GM03348 (cell line): ENCODE measurements around the gene DCLRE1A.
A peak's percentile ranks its signal among the peaks of the same experiment; 100 is the strongest.
"Not testable (repeated sequence)": the region's sequence is repeated elsewhere in the genome, so short reads cannot be mapped to it uniquely, and the experiment has no call there.

Source experiments
- DNase-seq: peaks from one replicate; pipeline ENCODE4 v3.0.0; 2012; ENCODE audit warnings: low spot score

DCLRE1A gene

GRCh38 chr10:113857210-113857609 lies 3.3 kb upstream of the DCLRE1A start:
- no peak for DNase-seq

- no peak for DNase-seq
These were observed 2.7 kb upstream of the DCLRE1A start for GRCh38 chr10:113856563-113856962.

- DNase-seq = peak; percentile 82
These were observed 1.1 kb upstream of the DCLRE1A start for GRCh38 chr10:113854761-113855588.

- DNase-seq = no peak
These were observed 287 bp downstream of the DCLRE1A start for GRCh38 chr10:113853578-113854012.

- no peak for DNase-seq
These were observed 3.9 kb downstream of the DCLRE1A start for GRCh38 chr10:113849946-113850345.

GRCh38 chr10:113849140-113849803 lies 4.6 kb downstream of the DCLRE1A start:
- no peak for DNase-seq

GRCh38 chr10:113846036-113846435 lies 7.8 kb downstream of the DCLRE1A start:
- no peak for DNase-seq

GRCh38 chr10:113843972-113844485 lies 9.9 kb downstream of the DCLRE1A start:
- no peak for DNase-seq

- no peak for DNase-seq
These were observed 11.7 kb downstream of the DCLRE1A start for GRCh38 chr10:113842171-113842570.

- DNase-seq = not testable (repeated sequence)
These were observed 25.3 kb downstream of the DCLRE1A start for GRCh38 chr10:113828567-113828966.

GRCh38 chr10:113825791-113826190 lies 28.1 kb downstream of the DCLRE1A start:
- DNase-seq = no peak

- DNase-seq = no peak
These were observed 30.5 kb downstream of the DCLRE1A start for GRCh38 chr10:113823389-113823788.

- DNase-seq = no peak
These were observed 31.7 kb downstream of the DCLRE1A start for GRCh38 chr10:113822174-113822573.

- not testable (repeated sequence) for DNase-seq
These were observed 32.6 kb downstream of the DCLRE1A start for GRCh38 chr10:113821306-113821705.

GRCh38 chr10:113820507-113820906 lies 33.4 kb downstream of the DCLRE1A start:
- no peak for DNase-seq

- DNase-seq = no peak
These were observed 33.9 kb downstream of the DCLRE1A start for GRCh38 chr10:113819989-113820388.

GRCh38 chr10:113814700-113815099 lies 39.2 kb downstream of the DCLRE1A start:
- not testable (repeated sequence) for DNase-seq

- DNase-seq = no peak
These were observed 45.7 kb downstream of the DCLRE1A start for GRCh38 chr10:113808168-113808567.

GRCh38 chr10:113806503-113806902 lies 47.4 kb downstream of the DCLRE1A start:
- no peak for DNase-seq

- no peak for DNase-seq
These were observed 50.9 kb downstream of the DCLRE1A start for GRCh38 chr10:113802997-113803396.

GRCh38 chr10:113801569-113801968 lies 52.3 kb downstream of the DCLRE1A start:
- DNase-seq = no peak

- DNase-seq = no peak
These were observed 62.2 kb downstream of the DCLRE1A start for GRCh38 chr10:113791691-113792090.

- peak; percentile 86 for DNase-seq
These were observed 65.2 kb downstream of the DCLRE1A start for GRCh38 chr10:113788604-113789083.
